Ishikawa (cell line): ENCODE results near the gene PIGU.

Experiments used
- CEBPB ChIP-seq: IDR thresholded peaks from 2 replicates; pipeline ENCODE4 v1.6.1; 2012
- CREB1 ChIP-seq: IDR thresholded peaks from 2 replicates; pipeline ENCODE4 v1.6.1; 2012; ENCODE audit warnings: low read depth
- EGR1 ChIP-seq: IDR thresholded peaks from 2 replicates; pipeline ENCODE4 v1.6.1; 2012
- EP300 ChIP-seq: IDR thresholded peaks from 2 replicates; pipeline ENCODE4 v1.6.1; 2012; ENCODE audit warnings: borderline replicate concordance
- FOXM1 ChIP-seq: IDR thresholded peaks from 2 replicates; pipeline ENCODE4 v1.6.1; 2012; ENCODE audit warnings: low read depth, borderline replicate concordance
- NFIC ChIP-seq: IDR thresholded peaks from 2 replicates; pipeline ENCODE4 v1.6.1; 2012
- RAD21 ChIP-seq: IDR thresholded peaks from 2 replicates; pipeline ENCODE4 v1.6.1; 2012; ENCODE audit warnings: low read depth
- TAF1 ChIP-seq: IDR thresholded peaks from 2 replicates; pipeline ENCODE4 v1.6.1; 2012; ENCODE audit warnings: low read depth, mild to moderate bottlenecking
- TCF12 ChIP-seq: IDR thresholded peaks from 2 replicates; pipeline ENCODE4 v1.6.1; 2012; ENCODE audit warnings: low read depth
- TEAD4 ChIP-seq: IDR thresholded peaks from 2 replicates; pipeline ENCODE4 v1.6.1; 2012
- YY1 ChIP-seq: IDR thresholded peaks from 2 replicates; pipeline ENCODE4 v1.6.1; 2012; ENCODE audit warnings: low read depth
- ZBTB7A ChIP-seq: IDR thresholded peaks from 2 replicates; pipeline ENCODE4 v1.6.1; 2012; ENCODE audit warnings: low read depth
- TF ChIP-seq, protein P1 (sequence below): IDR thresholded peaks from 2 replicates; pipeline ENCODE4 v1.6.1; 2012
- TF ChIP-seq, protein P2 (sequence below): IDR thresholded peaks from 2 replicates; pipeline ENCODE4 v1.6.1; 2012
- TF ChIP-seq, protein P3 (sequence below): IDR thresholded peaks from 2 replicates; pipeline ENCODE4 v1.6.1; 2012; ENCODE audit warnings: low read depth, mild to moderate bottlenecking

The PIGU gene

GRCh38 chr20:34628026-34628425 lies 48.9 kb downstream of the PIGU start:
- no peak for TF ChIP-seq EGR1
- no peak for TF ChIP-seq ZBTB7A
- no peak for TF ChIP-seq FOXM1
- no peak for TF ChIP-seq YY1
- TF ChIP-seq TCF12: no peak
- TF ChIP-seq TAF1: no peak
- no peak for TF ChIP-seq EP300
- TF ChIP-seq, protein P1, sequence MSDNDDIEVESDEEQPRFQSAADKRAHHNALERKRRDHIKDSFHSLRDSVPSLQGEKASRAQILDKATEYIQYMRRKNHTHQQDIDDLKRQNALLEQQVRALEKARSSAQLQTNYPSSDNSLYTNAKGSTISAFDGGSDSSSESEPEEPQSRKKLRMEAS: no peak
- TF ChIP-seq, protein P2, sequence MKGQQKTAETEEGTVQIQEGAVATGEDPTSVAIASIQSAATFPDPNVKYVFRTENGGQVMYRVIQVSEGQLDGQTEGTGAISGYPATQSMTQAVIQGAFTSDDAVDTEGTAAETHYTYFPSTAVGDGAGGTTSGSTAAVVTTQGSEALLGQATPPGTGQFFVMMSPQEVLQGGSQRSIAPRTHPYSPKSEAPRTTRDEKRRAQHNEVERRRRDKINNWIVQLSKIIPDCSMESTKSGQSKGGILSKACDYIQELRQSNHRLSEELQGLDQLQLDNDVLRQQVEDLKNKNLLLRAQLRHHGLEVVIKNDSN: no peak
- TF ChIP-seq CREB1: no peak
- TF ChIP-seq NFIC: no peak
- TF ChIP-seq TEAD4: no peak
- TF ChIP-seq, protein P3, sequence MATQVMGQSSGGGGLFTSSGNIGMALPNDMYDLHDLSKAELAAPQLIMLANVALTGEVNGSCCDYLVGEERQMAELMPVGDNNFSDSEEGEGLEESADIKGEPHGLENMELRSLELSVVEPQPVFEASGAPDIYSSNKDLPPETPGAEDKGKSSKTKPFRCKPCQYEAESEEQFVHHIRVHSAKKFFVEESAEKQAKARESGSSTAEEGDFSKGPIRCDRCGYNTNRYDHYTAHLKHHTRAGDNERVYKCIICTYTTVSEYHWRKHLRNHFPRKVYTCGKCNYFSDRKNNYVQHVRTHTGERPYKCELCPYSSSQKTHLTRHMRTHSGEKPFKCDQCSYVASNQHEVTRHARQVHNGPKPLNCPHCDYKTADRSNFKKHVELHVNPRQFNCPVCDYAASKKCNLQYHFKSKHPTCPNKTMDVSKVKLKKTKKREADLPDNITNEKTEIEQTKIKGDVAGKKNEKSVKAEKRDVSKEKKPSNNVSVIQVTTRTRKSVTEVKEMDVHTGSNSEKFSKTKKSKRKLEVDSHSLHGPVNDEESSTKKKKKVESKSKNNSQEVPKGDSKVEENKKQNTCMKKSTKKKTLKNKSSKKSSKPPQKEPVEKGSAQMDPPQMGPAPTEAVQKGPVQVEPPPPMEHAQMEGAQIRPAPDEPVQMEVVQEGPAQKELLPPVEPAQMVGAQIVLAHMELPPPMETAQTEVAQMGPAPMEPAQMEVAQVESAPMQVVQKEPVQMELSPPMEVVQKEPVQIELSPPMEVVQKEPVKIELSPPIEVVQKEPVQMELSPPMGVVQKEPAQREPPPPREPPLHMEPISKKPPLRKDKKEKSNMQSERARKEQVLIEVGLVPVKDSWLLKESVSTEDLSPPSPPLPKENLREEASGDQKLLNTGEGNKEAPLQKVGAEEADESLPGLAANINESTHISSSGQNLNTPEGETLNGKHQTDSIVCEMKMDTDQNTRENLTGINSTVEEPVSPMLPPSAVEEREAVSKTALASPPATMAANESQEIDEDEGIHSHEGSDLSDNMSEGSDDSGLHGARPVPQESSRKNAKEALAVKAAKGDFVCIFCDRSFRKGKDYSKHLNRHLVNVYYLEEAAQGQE: no peak
- no peak for TF ChIP-seq CEBPB
- no peak for TF ChIP-seq RAD21

- no peak for TF ChIP-seq ZBTB7A
- TF ChIP-seq, protein P2: no peak
- no peak for TF ChIP-seq TAF1
- TF ChIP-seq, protein P1: no peak
- no peak for TF ChIP-seq EP300
- TF ChIP-seq CEBPB: no peak
- no peak for TF ChIP-seq RAD21
- no peak for TF ChIP-seq TCF12
- no peak for TF ChIP-seq NFIC
- no peak for TF ChIP-seq EGR1
- TF ChIP-seq, protein P3: no peak
These were observed 49.4 kb downstream of the PIGU start for GRCh38 chr20:34627458-34627857.

DNA sequence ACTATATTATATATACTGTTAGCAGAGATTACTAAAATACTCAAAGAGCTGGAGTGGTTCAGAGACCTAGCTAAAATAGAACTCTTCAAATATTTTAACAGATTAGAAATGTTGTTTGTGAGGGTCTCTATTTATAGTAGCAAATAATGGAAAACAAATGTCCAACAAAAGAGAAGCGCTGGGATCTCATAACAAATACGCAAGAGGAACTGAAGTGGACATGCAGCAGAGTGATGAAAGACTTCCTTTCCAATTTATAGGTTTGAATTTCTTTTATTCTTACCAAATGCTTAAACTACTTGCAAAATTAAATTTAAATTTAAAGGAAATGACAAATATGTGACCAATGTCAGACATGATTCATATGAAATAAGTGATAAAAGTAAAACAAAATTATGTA lies 49.9 kb downstream of the PIGU start:
- no peak for TF ChIP-seq TCF12
- TF ChIP-seq, protein P1: no peak
- no peak for TF ChIP-seq EGR1
- no peak for TF ChIP-seq FOXM1
- no peak for TF ChIP-seq NFIC
- TF ChIP-seq, protein P2: no peak
- no peak for TF ChIP-seq CREB1
- no peak for TF ChIP-seq TAF1
- TF ChIP-seq EP300: no peak
- no peak for TF ChIP-seq TEAD4
- TF ChIP-seq, protein P3: no peak
- TF ChIP-seq RAD21: no peak
- no peak for TF ChIP-seq ZBTB7A

- TF ChIP-seq EP300: no peak
- no peak for TF ChIP-seq FOXM1
- TF ChIP-seq CEBPB: no peak
- no peak for TF ChIP-seq YY1
- no peak for TF ChIP-seq EGR1
- TF ChIP-seq TCF12: no peak
- no peak for TF ChIP-seq TAF1
- TF ChIP-seq, protein P3: no peak
- no peak for TF ChIP-seq TEAD4
- TF ChIP-seq, protein P1: no peak
- TF ChIP-seq, protein P2: no peak
- TF ChIP-seq RAD21: no peak
- no peak for TF ChIP-seq NFIC
These were observed 52.3 kb downstream of the PIGU start for GRCh38 chr20:34624629-34625028.
